ENCODE measurements around the gene LRCH1.
A peak's percentile ranks its signal among the peaks of the same experiment; 100 is the strongest.

Gene LRCH1

DNA sequence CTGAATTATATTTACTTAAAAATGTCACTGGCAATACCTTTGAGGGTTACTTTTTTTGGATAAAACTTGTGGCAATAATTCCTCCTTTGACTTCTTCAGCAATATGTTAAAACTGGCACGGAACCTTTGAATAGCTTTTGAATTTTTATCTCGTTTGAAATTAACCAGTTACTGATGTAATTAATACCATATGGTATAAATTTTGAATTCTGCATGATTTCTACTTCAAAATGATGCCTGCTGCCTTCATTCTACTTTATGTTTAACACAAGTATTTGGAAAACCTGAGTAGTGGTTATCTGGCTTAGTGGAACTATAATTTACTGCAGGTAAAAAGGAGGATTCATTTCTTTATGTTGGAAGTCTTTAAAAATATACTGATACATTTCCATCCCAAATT lies 85.3 kb downstream of the LRCH1 start:
- DNase-seq (ENCODE audit: low read depth, low spot score): no peak

DNA sequence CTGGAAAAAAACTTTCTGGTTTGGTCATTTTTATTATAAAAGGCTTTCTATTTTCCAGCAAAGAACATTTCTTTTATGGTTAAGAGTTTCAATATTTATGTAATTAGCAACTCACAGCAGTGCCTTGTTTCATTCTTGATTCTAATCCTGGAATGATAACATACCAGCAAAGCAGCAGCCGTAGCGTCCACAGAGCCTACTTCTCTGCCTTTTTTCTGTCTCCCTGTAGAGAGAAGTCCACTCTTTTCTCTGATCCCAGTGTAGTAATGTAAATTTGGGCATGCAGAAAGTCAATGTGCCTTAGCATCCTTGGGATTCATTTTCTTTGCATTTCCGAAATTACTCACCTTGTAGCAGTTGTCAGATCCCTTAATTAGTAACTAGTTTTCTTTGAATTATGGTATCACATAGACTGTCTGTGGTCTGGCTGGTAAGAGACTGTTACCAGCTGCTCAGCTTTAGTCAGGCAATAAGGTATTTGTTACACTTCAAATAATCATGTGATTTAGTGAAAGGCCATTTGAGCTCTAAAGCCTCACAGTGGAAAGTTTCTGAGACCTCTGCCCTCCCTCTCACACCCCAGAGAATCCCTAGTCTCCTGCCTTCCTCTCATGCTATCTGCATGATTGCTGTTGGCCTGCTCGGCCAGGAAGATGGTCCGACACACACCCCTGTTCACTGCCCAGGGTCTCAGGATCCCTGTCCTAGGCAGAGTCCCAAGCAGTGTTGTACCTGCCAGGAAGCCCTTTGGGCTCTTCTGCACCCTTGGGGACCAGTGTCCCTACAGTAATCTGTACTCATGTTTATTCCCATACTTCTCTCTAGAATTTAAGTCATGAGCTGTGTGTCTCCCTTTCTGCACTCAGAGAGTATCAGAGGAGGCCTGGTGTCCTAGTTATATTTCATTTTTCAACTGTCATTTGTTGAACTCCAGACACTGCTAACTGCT lies 86.3 kb downstream of the LRCH1 start:
- DNase-seq (ENCODE audit: low read depth, low spot score): no peak

DNA sequence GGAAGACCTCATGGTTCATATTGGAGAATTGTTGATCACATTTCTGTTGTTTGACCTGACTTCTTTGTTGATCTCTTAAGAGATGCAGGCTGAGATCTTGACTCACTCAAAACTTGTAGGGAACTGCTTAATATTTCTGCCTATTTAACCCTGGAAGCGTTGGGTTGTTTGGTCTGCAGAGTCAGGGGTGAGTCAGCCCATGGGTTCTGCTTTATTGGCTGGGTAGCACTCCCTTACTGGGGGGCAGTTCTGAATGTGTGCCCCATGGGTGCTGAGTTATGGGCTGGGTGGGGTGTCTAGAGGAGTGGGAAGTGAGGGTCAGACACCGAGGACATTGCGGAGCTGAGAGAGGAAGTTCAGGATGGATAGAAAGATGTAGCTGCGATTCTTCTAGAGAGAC lies 87.9 kb downstream of the LRCH1 start:
- DNase-seq (ENCODE audit: low read depth, low spot score): no peak

DNA sequence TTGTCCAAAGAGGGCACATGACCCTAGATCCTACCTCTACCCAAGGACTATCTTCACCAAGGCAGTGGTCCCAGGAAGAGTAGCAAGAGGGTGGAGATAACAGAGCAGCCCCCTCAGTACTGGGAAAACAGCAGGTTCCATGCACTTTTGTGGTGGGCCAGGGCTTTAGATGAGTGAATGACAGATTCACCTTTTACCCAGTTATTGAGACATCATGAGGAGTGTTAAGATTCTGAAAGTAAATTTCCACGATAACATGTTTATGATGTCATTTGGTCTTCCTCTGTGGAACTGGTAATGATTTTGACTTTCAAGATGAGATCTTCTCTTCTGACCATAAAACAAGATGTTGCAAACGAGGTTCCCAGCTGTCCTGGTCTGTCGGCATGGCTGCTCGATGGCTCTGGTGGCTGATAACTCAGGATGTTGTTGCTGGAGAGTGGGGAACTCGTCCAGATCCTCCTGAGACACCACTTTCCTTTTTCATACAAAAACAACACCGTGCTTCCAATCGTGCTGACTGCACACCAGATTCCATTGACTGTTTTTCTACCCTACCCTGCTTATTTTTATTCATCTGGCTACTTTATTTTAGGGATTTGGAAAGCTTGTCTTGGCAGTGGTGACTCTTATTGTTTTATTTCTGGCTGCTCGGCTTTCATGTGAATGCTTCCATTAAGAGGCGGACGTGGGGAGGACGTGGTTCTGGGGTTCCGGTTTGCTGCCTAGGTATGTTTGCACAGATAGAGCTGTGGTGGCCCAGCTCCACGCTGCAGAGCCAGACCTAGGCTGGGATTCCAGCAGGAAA lies 88.5 kb downstream of the LRCH1 start:
- peak; percentile 36 for DNase-seq (ENCODE audit: low read depth, low spot score)

DNA sequence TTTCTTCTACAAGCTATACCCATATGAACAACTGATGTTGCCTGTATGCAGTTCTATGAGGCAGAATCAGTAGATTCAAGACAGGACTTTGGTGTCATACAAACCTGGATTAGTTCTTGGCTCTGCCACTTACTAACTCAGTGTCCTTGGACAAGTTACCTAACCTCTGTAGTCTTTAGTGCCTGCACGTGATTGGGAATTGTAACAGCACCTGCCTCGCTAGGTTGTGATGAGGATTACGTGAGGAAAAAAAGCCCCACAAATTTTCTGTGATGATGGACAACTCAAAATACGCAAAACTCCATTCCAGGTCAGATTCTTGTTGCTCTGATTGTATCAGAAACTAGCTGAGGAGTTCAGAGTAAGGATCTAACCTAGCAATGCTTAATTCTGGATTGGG lies 89.3 kb downstream of the LRCH1 start:
- no peak for DNase-seq (ENCODE audit: low read depth, low spot score)

DNA sequence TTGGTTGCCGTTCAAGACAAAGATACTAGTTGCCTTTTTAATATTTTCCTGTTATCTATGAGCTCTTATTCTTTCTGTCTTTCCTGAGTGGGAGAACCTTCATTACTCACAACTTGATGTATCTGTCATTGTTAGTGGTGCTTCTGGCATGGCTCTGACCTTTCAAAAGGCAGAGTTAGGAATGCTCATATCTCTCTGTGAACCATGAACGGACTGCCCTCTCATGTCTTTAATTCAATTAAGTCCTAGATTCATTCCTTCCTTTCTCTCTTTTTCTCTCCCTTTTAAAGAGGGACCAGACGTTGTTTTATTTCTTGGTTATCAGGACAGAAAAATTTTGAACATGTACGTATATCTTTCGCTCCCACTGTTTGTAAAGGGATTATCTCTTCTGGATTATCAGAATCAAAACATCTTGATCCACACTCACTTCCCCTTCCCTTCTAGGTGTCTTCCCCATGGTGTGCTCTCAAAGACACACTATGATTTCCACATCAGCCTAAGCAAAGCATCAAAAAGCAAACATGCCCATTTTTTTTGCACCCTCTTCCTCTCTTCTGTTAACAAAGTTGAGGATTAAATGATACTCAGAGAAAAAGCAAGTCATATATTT lies 90.3 kb downstream of the LRCH1 start:
- no peak for DNase-seq (ENCODE audit: low read depth, low spot score)

DNA sequence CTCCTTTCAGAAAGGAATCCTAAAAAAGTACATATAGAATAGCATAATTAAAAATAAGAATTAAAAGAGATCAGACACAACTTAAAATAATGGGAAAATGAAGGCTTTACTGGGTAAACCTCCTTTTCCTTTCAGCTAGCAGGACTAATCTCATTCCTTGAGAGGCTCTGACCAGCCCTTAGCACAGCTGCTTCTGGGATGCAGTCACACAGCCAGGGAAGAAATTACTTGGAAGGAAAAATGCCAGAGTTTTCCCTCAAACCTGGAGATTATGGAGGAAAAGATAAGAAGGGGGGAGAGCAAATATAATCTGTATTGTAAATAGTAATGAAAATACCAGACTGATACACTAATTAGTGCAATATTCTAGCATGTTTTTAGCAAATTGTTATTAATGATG lies 91.8 kb downstream of the LRCH1 start:
- DNase-seq (ENCODE audit: low read depth, low spot score): no peak

DNA sequence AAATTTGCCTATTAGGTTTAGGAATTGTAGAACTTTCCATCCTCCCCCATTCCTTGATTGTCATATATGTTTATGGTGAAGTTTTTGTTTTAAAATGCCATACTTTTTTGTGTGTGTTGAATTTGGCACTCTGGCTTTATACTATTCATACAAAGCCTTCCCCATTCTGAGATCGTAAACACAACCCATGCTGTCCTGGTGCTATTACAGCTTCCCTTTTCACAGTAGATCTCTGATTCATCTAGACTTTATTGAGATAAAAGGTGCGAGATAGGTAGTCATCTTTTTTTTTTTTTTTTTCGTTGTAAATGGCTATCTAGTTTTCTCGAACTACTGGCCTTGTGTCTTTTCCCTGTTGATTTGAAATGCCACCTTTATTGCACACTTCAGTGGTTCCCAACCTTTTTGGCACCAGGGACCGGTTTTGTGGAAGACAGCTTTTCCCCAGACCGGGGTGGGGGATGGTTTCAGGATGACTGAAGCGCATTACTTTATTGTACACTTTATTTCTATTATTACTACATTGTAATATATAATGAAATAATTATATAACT lies 94.6 kb downstream of the LRCH1 start:
- DNase-seq (ENCODE audit: low read depth, low spot score): no peak

DNA sequence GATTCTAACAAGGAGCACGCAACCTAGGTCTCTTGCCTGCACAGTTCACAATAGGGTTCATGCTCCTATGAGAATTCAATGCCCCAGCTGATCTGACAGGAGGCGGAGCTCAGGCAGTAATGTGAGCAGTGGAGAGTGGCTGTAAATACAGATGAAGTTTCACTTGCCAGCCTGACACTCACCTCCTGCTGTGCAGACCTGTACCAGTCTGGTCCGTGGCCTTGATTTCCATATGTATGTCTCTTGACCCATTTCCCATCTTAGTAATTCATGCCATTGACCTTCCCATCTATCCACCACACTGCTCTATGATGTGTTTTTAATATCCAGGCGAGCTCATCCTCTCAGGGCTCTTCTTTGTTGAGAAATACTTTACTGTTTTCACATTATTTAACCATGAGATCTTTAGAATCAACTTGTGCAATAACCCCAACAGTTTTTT lies 95.2 kb downstream of the LRCH1 start:
- DNase-seq (ENCODE audit: low read depth, low spot score): no peak

DNA sequence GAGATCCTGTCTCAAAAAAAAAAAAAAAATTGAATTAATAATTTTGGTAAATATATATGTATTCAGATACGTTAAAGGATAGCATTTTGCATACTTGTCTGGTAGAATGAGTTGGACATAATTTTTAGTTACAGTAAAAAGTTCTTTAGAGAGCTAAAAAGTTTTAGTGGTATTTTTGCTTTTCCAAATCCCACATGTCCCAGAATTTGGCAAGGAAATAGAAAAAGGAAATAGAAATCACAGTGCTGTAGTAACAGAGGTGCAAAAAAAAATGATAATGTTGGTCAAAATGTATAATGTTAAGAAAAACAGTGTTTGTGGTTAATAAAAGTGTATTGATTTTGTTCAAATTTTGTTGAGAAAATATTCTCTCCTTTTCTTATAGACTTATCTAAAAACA lies 96.8 kb downstream of the LRCH1 start:
- no peak for DNase-seq (ENCODE audit: low read depth, low spot score)

DNA sequence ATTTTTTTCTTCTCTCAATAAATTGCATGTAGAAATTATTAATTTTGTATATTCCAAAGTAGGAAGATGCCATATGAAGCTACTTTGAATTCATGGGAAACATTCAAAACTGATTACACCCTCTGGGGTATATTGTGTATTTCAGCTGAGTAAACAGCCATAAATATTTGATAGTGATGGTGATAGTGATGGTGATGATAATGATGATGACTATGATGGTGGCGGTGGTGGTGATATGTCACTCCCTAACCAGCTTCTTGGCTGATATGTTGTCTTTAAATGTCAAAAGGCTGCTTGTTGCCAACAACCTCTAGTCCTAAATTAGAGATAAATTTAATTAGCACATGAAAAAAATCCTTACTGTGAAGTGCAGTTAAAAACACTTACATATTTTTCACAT lies 102.0 kb downstream of the LRCH1 start:
- no peak for DNase-seq (ENCODE audit: low read depth, low spot score)

DNA sequence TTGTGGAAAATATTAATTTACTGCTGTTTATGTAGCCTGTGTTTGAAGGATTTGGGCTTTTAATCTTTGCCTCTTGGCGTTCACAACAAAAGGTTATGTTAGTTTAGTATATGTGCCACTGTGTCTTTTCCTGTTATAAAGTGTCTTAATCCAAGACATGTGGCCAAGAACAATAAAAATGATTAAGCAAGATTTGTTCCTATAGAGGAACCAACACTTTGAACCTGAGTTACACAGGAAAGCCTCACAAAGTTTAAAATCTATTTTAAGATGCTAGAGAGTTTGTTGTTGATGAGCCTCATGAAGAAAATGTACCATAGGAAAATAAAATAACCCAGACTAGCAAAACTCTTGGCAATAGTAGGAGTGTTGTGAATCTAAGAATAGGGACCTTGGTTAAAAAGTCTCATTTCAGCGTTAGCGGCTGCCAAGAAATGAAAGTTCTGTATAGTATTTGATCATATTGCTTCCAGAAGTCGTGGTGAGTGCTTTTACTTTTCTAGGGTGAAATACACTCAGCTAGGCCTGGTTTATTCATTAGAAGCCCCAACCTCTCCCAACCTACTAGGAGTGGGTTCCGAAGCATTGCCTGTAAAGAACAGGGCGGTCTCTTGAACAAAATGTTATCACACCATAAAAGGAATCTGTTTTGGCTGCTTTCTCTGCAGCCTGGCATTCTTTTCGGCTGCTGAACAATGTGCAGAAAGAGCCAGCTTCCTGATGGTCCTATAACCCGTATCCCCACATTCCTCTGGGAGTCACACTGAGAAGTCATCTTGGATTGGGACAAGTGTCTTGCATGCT lies 102.6 kb downstream of the LRCH1 start:
- no peak for DNase-seq (ENCODE audit: low read depth, low spot score)

DNA sequence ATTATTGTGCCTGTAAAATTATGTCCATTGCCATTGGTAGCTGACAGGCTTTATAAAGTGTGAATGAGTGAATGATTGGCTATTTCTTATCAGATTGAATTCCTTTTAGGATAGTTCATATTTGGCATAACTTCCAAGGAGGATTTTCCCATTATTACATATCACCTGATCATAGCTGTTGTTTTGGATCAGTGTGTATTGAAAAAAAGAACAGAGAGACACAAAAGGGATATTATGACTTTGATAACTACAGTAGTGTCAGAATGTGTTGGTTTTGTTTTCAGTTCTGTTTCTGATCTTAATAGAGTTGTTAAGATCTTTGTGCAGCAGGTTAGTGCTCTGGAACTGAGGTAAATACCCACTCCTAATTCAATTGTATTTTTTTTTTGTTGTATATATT lies 103.8 kb downstream of the LRCH1 start:
- no peak for DNase-seq (ENCODE audit: low read depth, low spot score)

DNA sequence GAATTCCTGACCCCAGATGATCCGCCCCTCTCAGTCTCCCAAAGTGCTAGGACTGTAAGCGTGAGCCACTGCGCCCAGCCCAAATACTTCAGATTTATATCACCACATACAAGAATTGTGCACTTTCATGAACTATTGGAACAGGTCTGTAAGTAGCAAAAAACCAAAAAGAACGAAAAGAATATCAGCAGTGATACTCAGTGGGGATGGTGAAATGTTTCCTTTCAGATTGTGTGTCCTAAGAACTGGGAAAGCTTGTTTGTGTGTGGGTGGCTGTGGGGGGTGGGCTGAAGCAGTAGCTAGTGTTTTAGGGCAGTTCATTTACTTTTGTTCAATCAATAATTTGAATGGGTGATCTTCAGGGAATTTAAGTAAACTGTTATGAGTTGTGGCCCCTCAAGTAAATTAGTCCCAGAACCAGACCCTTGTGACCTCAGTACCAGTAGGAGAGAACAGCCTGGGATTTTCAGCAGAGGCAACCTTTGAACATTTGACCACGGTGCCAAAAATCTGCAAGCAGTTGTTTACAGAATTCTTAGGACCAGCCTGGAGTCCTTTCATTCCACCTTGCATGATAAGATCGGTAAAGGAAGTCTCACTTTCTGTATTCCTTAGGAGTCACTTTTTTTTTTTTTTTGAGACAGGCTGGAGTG lies 106.6 kb downstream of the LRCH1 start:
- DNase-seq (ENCODE audit: low read depth, low spot score): no peak

DNA sequence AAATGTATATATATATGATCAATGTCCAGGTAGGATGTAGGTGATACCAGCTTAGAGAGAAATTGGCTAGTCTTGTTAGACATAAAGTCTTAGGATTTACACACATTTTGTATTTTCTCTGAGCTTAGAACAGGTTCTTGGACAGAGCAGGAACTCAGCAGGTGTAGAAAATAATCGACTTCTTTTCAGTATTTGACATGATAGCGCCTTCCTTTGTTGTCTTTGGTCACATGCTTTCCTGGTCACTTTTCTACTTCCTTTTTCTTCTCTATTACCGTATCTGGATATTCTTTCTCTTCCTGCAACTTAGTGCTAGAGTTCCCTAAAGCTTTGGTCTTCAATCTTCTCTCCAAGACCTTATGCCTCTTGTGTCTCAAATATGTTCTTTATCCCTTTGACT lies 107.4 kb downstream of the LRCH1 start:
- DNase-seq (ENCODE audit: low read depth, low spot score): no peak

DNA sequence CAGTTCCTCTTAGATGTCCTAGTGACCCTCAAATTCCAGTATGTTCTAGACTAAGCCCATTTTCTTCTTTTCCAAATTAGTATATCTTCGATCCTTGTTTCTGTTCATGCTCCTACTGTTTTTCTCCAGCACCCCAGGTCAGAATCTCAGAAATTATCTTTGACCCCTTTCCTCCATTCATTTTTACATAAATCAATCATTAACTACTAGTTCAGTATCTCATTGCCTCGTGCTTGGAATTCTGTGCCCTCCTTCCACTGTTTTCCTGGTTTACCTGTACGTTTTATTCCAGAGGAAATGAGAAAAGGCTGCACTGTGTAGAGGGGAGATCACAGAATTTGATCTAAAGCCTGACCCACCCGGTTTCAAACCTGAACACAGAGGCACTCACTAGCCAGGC lies 107.9 kb downstream of the LRCH1 start:
- DNase-seq (ENCODE audit: low read depth, low spot score): no peak

DNA sequence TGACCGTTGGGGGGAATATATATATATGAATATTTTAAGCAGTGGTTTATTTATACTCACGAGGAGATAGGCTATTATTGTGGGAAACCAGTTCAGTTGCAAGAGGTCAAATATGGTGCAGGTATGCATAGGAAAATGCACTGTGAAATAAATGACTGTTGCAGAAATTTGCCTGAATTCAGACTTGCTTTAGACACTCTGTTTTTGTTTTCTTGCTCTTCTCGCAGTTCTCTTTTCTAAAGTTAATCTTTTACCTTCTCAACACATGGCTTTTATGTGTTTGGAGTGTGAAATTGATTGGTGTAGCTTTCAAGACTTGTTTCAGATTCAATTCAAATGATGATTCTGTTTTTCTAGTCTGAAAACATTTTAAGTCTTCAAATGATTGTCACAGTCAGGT lies 109.7 kb downstream of the LRCH1 start:
- no peak for DNase-seq (ENCODE audit: low read depth, low spot score)

DNA sequence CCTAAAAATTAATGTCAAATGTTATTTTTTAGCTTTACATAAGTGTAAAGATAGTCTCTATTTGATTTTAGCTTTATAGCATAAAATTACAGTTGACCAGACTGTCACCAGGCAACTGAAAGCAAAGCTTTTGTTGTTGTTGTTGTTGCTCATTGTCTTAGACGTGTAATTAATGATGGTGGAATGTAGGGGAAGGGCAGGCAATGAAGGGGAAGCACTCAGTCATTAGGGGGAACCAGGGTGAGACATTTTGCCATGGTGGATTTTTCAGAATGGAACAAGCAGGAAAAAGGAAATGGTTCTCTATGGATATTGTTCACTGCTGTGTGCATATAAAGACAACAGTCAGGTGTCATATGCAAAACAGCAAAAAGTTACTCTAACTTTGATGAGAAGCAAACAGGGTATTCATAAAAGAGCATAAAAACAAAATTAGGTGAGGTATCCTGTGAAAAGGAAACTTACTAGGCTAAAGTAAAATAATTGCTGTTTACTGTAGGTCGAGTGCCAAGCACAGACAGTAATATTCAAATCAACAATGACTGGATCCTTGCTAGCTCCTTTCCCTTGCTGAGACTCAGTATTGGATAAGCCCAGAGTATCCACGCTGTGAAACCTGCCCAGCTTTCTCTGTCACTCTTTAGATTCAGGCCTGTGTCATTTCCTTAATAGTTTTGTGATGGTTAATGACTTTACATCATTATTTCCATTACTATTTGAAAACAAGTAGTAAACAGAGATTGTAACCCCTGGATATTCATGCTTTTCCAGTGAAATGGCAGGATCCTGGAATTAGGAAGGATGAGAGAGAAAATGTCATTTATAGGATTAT lies 110.5 kb downstream of the LRCH1 start:
- DNase-seq (ENCODE audit: low read depth, low spot score): no peak

DNA sequence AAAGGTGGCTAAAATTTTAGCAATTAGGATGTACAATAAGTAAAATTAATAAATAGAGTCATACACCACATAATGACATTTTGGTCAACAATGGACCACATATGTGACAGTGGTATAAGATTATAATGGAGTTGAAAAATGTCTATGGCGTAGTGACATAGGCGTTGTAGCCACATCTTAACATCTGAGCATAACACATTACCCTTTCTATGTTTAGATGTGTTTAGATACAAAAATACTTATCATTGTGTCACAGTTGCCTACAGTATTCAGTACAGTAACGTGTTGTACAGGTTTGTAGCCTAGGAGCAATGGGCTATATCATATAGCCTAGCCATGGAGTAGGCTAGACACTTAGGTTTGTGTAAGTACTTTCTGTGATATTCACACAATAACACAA lies 111.2 kb downstream of the LRCH1 start:
- no peak for DNase-seq (ENCODE audit: low read depth, low spot score)

DNA sequence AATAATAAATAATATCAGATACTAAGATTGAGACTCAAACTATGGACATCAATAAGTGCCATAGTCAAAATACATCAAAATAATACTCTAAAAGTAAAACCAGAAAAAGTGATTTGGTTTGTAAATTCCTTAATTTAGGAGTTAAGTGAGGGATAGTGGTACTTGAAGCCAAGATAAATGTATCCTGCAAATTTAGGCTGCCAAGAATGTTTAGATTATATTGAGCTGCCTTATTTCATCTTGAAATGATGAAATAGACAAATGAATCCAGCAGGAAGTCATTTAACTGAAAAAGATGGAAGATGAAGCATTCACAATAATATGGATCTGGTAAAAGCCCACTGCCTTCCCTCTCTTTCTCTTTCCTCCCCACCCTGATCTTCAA lies 112.3 kb downstream of the LRCH1 start:
- DNase-seq (ENCODE audit: low read depth, low spot score): no peak
